Tibial nerve (tissue), 4 donors: ENCODE results near the gene KLHL42. TPM values are rescaled to one million over a fixed set of nuclear protein-coding genes. Genes with fewer than 3 reads are reported as not detected.

Experiments used
- DNase-seq, 2 donors: peaks; one replicate each; pipeline ENCODE4 v3.0.0-alpha.2; 2019; ENCODE audit warnings: low spot score in 2 of 2
- H3K27ac ChIP-seq, 4 donors: fragments of 200-600 bp; sonication (generic) in 3 of 4; one replicate each; pipeline ENCODE4 v1.5.1; 2017 to 2019; ENCODE audit warnings: mild to moderate bottlenecking in 1 of 4
- H3K27me3 ChIP-seq, 2 donors: fragments of 200-600 bp; sonication (generic) in 1 of 2; one replicate each; pipeline versions ENCODE4 v1.5.1 to v1.6.0; 2017 to 2019
- H3K36me3 ChIP-seq, 3 donors: fragments of 200-600 bp; sonication (generic); one replicate each; pipeline ENCODE4 v1.5.1; 2018 to 2019
- H3K4me1 ChIP-seq, 4 donors: fragments of 200-600 bp; sonication (generic) in 3 of 4; one replicate each; pipeline ENCODE4 v1.5.1; 2017 to 2019
- H3K4me3 ChIP-seq, 4 donors: fragments of 200-600 bp; sonication (generic) in 3 of 4; one replicate each; pipeline ENCODE4 v1.5.1; 2017 to 2019; ENCODE audit warnings: mild to moderate bottlenecking in 1 of 4, moderate library complexity in 1 of 4
- H3K9me3 ChIP-seq, 4 donors: fragments of 200-600 bp; sonication (generic) in 3 of 4; one replicate each; pipeline ENCODE4 v1.5.1; 2017 to 2019
- EP300 ChIP-seq, 2 donors: sonication (generic); formaldehyde crosslinking; IDR thresholded peaks; one replicate each; pipeline ENCODE4 v1.6.1; 2017; ENCODE audit warnings: antibody characterized with exemption in 2 of 2, mild to moderate bottlenecking in 1 of 2
- POLR2A ChIP-seq, 2 donors: fragments of 450-650 bp; IDR thresholded peaks; one replicate each; pipeline ENCODE4 v1.6.1; 2017; ENCODE audit warnings: antibody characterized with exemption in 2 of 2, mild to moderate bottlenecking in 2 of 2, moderate library complexity in 2 of 2
- WGBS, 2 donors: methylation state at CpG; one replicate each; pipeline ENCODE4 v1.1.5; 2018; 5-methylcytosine and 5-hydroxymethylcytosine counted together
- total RNA-seq, 4 donors: library from RNA; depleted of rRNA; stranded (reverse); fragments of >200 nt; gene quantifications; one replicate each; pipeline ENCODE4 v1.1.0, GENCODE V29; 2016
- TF ChIP-seq, protein P1 (sequence below), 5 experiments: fragments of 200-600 bp in 3 of 5; fragments of 450-650 bp in 2 of 5; sonication (generic) in 3 of 5; IDR thresholded peaks; one replicate each; pipeline ENCODE4 v1.5.1; 2016 to 2019; ENCODE audit warnings: antibody characterized with exemption in 5 of 5, mild to moderate bottlenecking in 3 of 5, moderate library complexity in 2 of 5

KLHL42 gene
- total RNA-seq, 4 donors from 2014 or later = 35.2 to 49.2 (median 42.2) TPM

DNA sequence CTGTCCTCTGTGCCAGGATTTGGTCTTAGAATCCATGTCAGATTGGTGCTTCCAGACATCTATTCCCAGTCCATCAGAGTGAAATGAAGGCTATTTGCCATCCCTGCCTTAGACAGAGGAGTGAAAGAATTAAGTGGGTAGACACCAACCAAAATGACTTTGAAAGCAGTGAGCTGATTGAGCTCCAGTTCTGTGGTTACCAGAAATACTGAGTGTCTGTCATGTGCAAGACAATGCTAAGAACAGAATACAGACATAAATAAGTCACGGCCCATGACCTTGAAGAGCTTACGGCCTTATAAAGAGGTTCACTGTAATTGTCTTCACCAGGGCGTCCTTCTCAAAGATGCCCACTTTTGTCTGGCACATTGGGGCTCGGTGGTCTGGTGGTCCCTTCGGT lies 21.6 kb downstream of the KLHL42 start:
- H3K4me1 ChIP-seq = no peaks in the 10 kb centered on the region
- H3K27ac ChIP-seq = no peak overlapping the region
- H3K9me3 ChIP-seq = no peaks in the 10 kb centered on the region
- TF ChIP-seq, protein P1, sequence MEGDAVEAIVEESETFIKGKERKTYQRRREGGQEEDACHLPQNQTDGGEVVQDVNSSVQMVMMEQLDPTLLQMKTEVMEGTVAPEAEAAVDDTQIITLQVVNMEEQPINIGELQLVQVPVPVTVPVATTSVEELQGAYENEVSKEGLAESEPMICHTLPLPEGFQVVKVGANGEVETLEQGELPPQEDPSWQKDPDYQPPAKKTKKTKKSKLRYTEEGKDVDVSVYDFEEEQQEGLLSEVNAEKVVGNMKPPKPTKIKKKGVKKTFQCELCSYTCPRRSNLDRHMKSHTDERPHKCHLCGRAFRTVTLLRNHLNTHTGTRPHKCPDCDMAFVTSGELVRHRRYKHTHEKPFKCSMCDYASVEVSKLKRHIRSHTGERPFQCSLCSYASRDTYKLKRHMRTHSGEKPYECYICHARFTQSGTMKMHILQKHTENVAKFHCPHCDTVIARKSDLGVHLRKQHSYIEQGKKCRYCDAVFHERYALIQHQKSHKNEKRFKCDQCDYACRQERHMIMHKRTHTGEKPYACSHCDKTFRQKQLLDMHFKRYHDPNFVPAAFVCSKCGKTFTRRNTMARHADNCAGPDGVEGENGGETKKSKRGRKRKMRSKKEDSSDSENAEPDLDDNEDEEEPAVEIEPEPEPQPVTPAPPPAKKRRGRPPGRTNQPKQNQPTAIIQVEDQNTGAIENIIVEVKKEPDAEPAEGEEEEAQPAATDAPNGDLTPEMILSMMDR (IDR thresholded peaks at IDR 0.05) = no peak
- TF ChIP-seq EP300 (IDR thresholded peaks at IDR 0.05) (no peak), POLR2A (IDR thresholded peaks at IDR 0.05) (no peak)
- no peak for DNase-seq
- 75 to 77% methylated on average over 5 of the region's 5 CpGs for WGBS, 2 donors
- H3K4me3 ChIP-seq = no peak overlapping the region
- H3K27me3 ChIP-seq = no peaks in the 10 kb centered on the region
- peaks cover 0 to 46% (median 6%) of the 10 kb centered on the region in 3 donors for H3K36me3 ChIP-seq

DNA sequence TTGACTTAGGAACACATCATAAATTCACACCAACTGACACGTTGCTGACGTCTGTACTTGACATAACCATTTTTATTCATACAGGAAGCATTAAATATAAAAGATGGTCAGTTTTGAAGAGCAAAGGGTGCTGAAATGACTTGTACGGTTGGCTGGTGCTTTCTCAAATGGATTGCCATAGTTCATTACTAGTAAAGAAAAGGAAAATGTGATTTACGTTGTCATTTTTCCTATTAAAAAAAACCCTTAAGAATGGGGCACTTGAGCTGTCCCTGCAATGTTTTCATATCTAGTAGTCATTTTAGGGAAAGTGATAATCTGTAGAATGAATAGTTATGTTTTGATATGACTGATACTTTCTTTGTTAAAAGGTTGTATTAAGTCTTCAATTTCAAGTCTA lies 22.5 kb downstream of the KLHL42 start:
- no peak for DNase-seq
- H3K27ac ChIP-seq = no peak overlapping the region
- TF ChIP-seq, protein P1 (IDR thresholded peaks at IDR 0.05) = no peak
- TF ChIP-seq EP300 (IDR thresholded peaks at IDR 0.05) = no peak
- TF ChIP-seq POLR2A (IDR thresholded peaks at IDR 0.05) = no peak
- no peaks in the 10 kb centered on the region for H3K4me1 ChIP-seq
- no peak overlapping the region for H3K4me3 ChIP-seq
- no peaks in the 10 kb centered on the region for H3K27me3 ChIP-seq
- 56 to 62% methylated on average over 4 of the region's 4 CpGs for WGBS, 2 donors
- no peaks in the 10 kb centered on the region for H3K9me3 ChIP-seq
- H3K36me3 ChIP-seq = peaks cover 0 to 37% (median 6%) of the 10 kb centered on the region in 3 donors

DNA sequence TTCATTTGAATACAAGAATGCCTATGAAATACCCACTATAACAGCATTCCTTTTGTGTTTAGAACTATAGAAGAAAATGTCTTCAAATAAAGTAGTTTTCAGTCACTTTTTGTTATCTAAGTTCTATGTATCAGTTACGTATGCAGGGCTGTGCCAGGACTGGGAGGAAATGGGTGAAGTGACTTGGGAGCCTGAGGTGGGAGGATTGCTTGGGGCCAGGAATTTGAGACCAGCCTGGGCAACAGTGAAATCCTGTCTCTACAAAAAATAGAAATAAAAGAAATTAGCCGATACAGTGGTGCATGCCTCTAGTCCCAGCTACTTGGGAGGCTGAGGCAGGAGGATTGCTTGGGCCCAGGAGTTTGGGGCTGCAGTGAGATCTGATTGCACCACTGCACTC lies 22.9 kb downstream of the KLHL42 start:
- TF ChIP-seq, protein P1 (IDR thresholded peaks at IDR 0.05) = no peak
- TF ChIP-seq EP300 (IDR thresholded peaks at IDR 0.05) (no peak), POLR2A (IDR thresholded peaks at IDR 0.05) (no peak)
- H3K4me3 ChIP-seq = no peak overlapping the region
- no peaks in the 10 kb centered on the region for H3K9me3 ChIP-seq
- H3K36me3 ChIP-seq = peaks cover 0 to 33% (median 2%) of the 10 kb centered on the region in 3 donors
- no peaks in the 10 kb centered on the region for H3K4me1 ChIP-seq
- DNase-seq = no peak
- 87 to 94% methylated on average over 2 of the region's 2 CpGs for WGBS, 2 donors
- no peak overlapping the region for H3K27ac ChIP-seq
- no peaks in the 10 kb centered on the region for H3K27me3 ChIP-seq

DNA sequence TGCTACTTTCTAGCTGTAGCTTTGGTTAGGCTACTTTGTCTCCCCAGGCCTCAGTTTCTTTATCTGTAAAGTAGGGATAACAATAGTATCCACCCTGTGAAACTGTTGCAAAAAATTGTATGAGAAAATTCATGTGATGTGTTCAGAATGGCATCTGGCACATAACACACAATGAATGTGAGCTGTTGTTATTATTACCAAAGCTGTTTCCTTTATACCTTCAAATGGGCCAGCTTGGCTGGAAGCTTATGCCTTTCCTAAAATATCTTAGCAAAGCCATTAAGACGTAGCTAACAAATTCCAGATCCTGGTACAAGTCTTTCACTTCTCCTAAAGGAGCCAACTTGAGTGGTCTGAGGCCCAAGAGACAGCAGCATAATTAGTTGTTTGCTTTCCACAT lies 25.2 kb downstream of the KLHL42 start:
- no peak for DNase-seq
- H3K27ac ChIP-seq = no peak overlapping the region
- TF ChIP-seq POLR2A (IDR thresholded peaks at IDR 0.05) (no peak), EP300 (IDR thresholded peaks at IDR 0.05) (no peak)
- TF ChIP-seq, protein P1 (IDR thresholded peaks at IDR 0.05) = no peak
- no peaks in the 10 kb centered on the region for H3K4me1 ChIP-seq
- H3K27me3 ChIP-seq = no peaks in the 10 kb centered on the region
- no peak overlapping the region for H3K4me3 ChIP-seq
- WGBS, 2 donors = 13 to 42% methylated on average over 1 of the region's 1 CpG
- no peaks in the 10 kb centered on the region for H3K9me3 ChIP-seq
- H3K36me3 ChIP-seq = peaks cover 0 to 15% (median 0%) of the 10 kb centered on the region in 3 donors

DNA sequence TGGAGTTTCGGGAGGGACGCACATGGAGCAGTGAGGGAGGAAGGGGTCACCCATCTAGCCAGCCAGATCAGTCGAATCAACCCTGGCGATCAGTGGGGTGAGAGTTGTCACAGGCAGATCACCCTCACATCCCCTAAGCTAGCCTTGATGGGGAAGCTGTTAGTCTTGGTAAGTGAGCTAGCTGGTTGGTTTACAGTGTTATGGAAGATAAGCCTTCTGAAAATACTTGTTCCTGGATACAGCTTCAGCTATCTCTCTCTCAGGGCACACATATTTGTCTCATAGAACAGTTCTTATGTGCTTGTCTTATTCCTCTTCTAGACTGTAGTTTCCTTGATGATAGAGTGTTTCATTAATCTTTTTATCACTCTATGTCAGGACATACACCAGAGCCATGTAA lies 26.2 kb downstream of the KLHL42 start:
- TF ChIP-seq, protein P1 (IDR thresholded peaks at IDR 0.05) = no peak
- TF ChIP-seq POLR2A (IDR thresholded peaks at IDR 0.05) (no peak), EP300 (IDR thresholded peaks at IDR 0.05) (no peak)
- H3K27ac ChIP-seq = no peak overlapping the region

More for the DNA sequence above, 26.2 kb downstream of the KLHL42 start:
- 84% methylated on average over 4 of the region's 4 CpGs for WGBS, 2 donors
- DNase-seq = no peak
- no peaks in the 10 kb centered on the region for H3K4me1 ChIP-seq
- no peaks in the 10 kb centered on the region for H3K9me3 ChIP-seq
- no peaks in the 10 kb centered on the region for H3K27me3 ChIP-seq
- no peak overlapping the region for H3K4me3 ChIP-seq
- peaks cover 0 to 6% (median 0%) of the 10 kb centered on the region in 3 donors for H3K36me3 ChIP-seq
